ENCODE data around the gene FFAR3. TPM values are rescaled to one million over a fixed set of nuclear protein-coding genes. Genes with fewer than 3 reads are reported as not detected.
"Not testable (repeated sequence)": the region's sequence is repeated elsewhere in the genome, so short reads cannot be mapped to it uniquely, and the experiment has no call there.

FFAR3 gene
- total and polyA plus RNA-seq, 12 donors = 0.11 to 0.18 (median 0.17) TPM; not detected in 8

- Histone ChIP-seq H3K4me3 (no peak overlapping the region), H3K4me1 (replicated peaks in 1 of 2) (no peaks in the 10 kb centered on the region), H3K27ac (no peak overlapping the region), H3K27me3 (peaks cover 5% of the 10 kb centered on the region), H3K36me3 (replicated peaks in 1 of 2) (no peaks in the 10 kb centered on the region), H3K9me3 (replicated peaks in 1 of 3) (no peaks in the 10 kb centered on the region)
- 29 to 34% (median 30%) methylated on average over 30 to 32 of the region's 32 CpGs for WGBS, 4 donors
- DNase-seq = peak; percentile 77 to 86 (median 79)
- intact Hi-C loops (cut with DNase I) = loop anchor here (2.0 to 5.0 kb wide), 3 partner anchors 116 to 142 kb away; no protein-coding TSS in a partner anchor
- peak; percentile 75 to 95 (median 90) for TF ChIP-seq CTCF (IDR thresholded peaks at IDR 0.05)
- no peak for TF ChIP-seq POLR2A (IDR thresholded peaks at IDR 0.05)
Observed at GRCh38 chr19:35352448-35353304, 5.6 kb upstream of the FFAR3 start.

DNA sequence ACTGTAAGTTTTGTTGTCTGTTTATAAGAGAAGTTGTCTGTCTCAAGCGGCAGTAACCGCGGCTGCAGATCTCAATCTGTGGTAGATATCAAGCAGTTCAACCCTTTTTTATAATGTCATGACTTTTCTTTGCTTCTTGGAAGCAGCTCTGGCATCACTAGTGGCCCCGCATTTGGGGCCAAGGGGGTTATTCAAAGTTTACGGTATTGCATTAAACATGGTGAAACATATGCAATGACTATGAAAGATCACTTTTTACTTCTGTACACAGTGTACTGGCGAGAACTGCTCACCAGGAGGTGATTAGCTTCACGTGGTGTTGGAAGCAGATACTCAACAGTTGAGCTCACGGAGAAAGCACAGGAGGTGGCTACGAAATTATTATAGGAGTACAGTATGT lies 4.6 kb upstream of the FFAR3 start:
- Histone ChIP-seq H3K27ac (no peak overlapping the region), H3K27me3 (peaks cover 5% of the 10 kb centered on the region), H3K36me3 (replicated peaks in 1 of 2) (no peaks in the 10 kb centered on the region), H3K4me1 (replicated peaks in 1 of 2) (no peaks in the 10 kb centered on the region), H3K4me3 (no peak overlapping the region), H3K9me3 (replicated peaks in 1 of 3) (no peaks in the 10 kb centered on the region)
- DNase-seq = peak in 1 of 7 donors; percentile 7
- no peak for TF ChIP-seq POLR2A (IDR thresholded peaks at IDR 0.05)
- TF ChIP-seq CTCF (IDR thresholded peaks at IDR 0.05) = no peak
- 64 to 73% (median 72%) methylated on average over 9 of the region's 9 CpGs for WGBS, 4 donors
- intact Hi-C loops (cut with DNase I) = loop anchor here (2.0 to 5.0 kb wide), 4 partner anchors 107 to 141 kb away; no protein-coding TSS in a partner anchor

DNA sequence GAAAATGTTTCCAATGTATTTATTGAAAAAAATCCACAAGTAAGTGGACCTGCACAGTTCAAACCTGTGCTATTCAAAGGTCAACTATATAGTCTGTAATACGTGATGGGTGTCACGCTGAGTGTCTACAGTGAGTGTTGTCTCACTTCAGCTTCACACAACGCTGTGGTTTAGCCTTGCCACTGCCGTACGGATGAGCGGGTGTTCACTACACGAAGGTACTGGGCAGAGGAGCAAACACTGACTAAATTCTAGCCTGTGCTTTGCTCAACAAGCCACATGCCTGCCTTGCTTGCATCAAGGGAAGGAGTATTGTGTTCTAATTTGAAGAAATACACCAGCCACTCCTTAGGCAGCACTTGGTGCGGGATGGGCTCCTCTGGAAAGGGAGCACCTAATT lies 3.4 kb upstream of the FFAR3 start:
- Histone ChIP-seq H3K36me3 (replicated peaks in 1 of 2) (no peaks in the 10 kb centered on the region), H3K4me1 (replicated peaks in 1 of 2) (no peaks in the 10 kb centered on the region), H3K9me3 (replicated peaks in 1 of 3) (no peaks in the 10 kb centered on the region), H3K4me3 (no peak overlapping the region), H3K27ac (no peak overlapping the region), H3K27me3 (peaks cover 5% of the 10 kb centered on the region)
- intact Hi-C loops (cut with DNase I) = loop anchor here (2.0 to 5.0 kb wide), 2 partner anchors 106 to 117 kb away; no protein-coding TSS in a partner anchor
- DNase-seq = no peak
- TF ChIP-seq CTCF (IDR thresholded peaks at IDR 0.05) (no peak), POLR2A (IDR thresholded peaks at IDR 0.05) (no peak)
- WGBS, 4 donors = 72 to 81% (median 79%) methylated on average over 8 of the region's 8 CpGs

DNA sequence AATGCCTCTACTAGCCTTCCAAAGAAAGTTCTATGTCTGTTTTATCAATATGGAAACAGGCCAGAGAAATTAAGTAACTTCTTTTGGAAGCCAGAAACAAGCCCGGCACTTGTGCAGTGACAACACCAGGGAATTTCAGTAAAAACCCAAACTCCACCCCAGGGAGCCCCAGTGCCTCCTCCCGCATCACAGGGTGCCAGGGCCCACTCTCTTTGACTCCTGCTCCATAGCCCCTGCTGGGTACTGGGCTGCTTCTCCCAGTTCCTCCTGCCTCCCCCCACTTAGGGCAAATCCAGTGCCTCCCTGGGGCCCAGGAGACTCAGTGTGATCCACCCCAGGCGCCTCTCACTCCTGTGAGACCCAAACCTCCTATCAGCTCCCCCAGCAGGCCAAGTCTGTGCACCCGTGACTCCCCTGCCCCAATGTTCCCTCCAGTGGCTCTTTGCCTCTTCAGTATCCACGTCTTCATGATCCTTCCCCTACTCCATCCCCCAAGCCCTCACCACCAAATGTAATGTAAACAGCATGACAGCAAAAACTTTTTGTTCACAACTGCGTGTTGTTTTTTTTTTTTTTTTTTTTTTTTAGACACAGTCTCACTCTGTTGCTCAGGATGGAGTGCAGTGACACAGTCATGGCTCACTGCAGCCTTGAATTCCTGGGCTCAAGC lies 2.3 kb upstream of the FFAR3 start:
- no peaks in the 10 kb centered on the region for H3K36me3 ChIP-seq (replicated peaks in 1 of 2)
- WGBS, 4 donors = 43 to 61% (median 47%) methylated on average over 5 to 6 of the region's 6 CpGs
- H3K9me3 ChIP-seq (replicated peaks in 1 of 3) = no peaks in the 10 kb centered on the region
- intact Hi-C loops (cut with DNase I) = loop anchor here in 1 of 2 donors (2.0 kb wide), 1 partner anchor 105 kb away; no protein-coding TSS in a partner anchor
- no peak overlapping the region for H3K27ac ChIP-seq
- TF ChIP-seq CTCF (IDR thresholded peaks at IDR 0.05) (no peak), POLR2A (IDR thresholded peaks at IDR 0.05) (no peak)
- H3K4me3 ChIP-seq = no peak overlapping the region
- H3K27me3 ChIP-seq = peaks cover 5% of the 10 kb centered on the region
- peak in 1 of 7 donors; percentile 11 for DNase-seq
- H3K4me1 ChIP-seq (replicated peaks in 1 of 2) = no peaks in the 10 kb centered on the region

DNA sequence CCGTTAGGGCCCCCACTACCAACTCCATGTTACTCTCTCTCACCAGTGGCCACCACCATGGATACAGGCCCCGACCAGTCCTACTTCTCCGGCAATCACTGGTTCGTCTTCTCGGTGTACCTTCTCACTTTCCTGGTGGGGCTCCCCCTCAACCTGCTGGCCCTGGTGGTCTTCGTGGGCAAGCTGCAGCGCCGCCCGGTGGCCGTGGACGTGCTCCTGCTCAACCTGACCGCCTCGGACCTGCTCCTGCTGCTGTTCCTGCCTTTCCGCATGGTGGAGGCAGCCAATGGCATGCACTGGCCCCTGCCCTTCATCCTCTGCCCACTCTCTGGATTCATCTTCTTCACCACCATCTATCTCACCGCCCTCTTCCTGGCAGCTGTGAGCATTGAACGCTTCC lies 574 bp downstream of the FFAR3 start:
- H3K27me3 ChIP-seq; H3K9me3 ChIP-seq (replicated peaks in 1 of 3); H3K4me3 ChIP-seq; H3K4me1 ChIP-seq (replicated peaks in 1 of 2); H3K27ac ChIP-seq; intact Hi-C loops (cut with DNase I); H3K36me3 ChIP-seq (replicated peaks in 1 of 2); DNase-seq: not testable (repeated sequence)
- WGBS, 4 donors = 75 to 84% (median 80%) methylated on average over 8 to 13 of the region's 16 CpGs

GRCh38 chr19:35359395-35359794 lies 1.1 kb downstream of the FFAR3 start:
- intact Hi-C loops (cut with DNase I); H3K27ac ChIP-seq; H3K4me3 ChIP-seq; H3K27me3 ChIP-seq; H3K9me3 ChIP-seq (replicated peaks in 1 of 3); H3K4me1 ChIP-seq (replicated peaks in 1 of 2); H3K36me3 ChIP-seq (replicated peaks in 1 of 2): not testable (repeated sequence)
- 71 to 91% (median 85%) methylated on average over 9 to 19 of the region's 21 CpGs for WGBS, 4 donors
- peak in 1 of 7 donors; percentile 38 for DNase-seq
